CD4-positive, alpha-beta T cell treated with Interleukin-12 subunit alpha and Interleukin-12 subunit beta, for 1 hour (primary cell): ENCODE measurements around the gene RAD1.

Experiments
- DNase-seq: peaks from one replicate; pipeline ENCODE4 v3.0.0-alpha.2; 2020

Gene RAD1

DNA sequence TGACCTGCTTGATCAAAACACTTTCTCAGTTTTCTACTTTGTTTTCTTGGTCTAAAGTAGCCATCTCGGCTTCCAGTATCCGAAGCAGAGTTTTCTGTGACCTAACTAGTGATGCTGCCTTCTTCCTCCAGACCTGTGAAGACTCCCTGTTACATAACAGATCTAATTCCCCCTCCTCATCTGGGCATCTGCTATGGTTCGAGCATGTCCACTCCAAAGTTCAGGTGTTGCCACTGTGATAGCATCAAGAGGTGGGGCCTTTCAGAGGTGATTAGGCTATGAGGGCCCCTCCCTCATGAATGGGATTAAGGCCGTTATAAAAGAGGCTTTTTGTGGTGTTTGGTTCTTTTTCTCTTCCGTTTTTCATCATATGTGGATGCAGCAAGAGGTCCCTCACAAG lies 56.1 kb downstream of the RAD1 start:
- no peak for DNase-seq

DNA sequence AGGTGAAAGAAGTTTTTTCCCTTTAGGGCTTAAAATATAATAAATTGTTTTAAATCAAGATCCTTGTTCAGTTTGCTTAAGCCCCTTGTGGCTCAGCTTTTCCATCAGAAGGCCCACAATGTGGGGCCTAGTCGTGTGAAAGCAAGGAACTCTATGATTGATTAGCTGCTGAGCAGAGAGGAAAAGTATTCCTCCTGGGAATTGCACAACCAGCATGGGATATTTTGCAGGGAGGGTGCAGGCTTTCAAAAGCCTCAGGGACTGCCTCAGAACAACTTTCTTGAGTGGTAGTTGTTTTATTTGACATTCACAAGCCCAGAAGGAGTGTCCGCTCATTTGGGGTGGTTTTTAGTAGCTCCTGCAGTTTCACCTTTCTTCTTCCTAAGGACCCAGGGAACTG lies 56.5 kb downstream of the RAD1 start:
- no peak for DNase-seq

DNA sequence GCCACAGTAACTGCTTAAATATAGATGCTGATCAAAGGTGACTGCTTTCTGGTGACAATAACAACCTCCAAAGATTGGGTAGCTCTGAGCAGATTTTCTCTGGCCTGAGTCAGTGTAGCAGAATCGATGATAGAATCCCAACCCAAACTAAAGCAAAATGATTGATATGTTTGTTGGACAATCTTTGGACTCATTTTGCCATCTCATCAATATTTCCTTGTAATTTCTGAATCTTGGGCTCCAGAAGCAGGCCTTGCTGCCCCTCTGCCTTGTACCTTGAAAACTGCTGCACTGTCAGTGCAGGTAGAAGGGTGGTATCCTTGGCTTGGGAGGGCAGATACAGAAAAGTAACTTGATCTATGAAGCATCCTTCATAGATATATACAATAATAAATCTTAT lies 57.4 kb downstream of the RAD1 start:
- no peak for DNase-seq

DNA sequence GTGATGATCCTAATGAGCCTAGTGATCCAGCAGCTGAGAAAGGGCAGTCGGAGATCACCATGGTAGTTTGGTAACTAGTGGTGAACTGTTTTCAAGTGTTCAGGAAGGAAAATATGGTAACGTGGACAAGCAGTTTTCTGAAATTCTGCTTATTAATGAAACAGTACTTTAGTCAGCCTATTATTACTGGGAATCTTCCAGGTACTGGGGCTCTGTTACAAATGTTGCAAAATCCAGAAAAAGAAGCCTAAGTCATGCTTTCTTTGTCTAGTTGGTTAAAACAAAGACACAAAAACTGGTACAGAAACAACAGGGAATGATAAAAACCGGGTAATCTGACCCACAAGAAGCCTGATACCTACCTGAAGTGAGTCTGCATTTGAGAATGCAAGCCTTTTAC lies 58.1 kb downstream of the RAD1 start:
- DNase-seq: no peak
